Nephron (organoid): ENCODE results near the gene MEGF6.
A peak's percentile ranks its signal among the peaks of the same experiment; 100 is the strongest.

Source experiments
- H3K27ac Mint-ChIP-seq, 3 experiments: 2 replicates each; pipeline ENCODE4 v1.8.0; 2020; ENCODE audit warnings: mixed read lengths in 3 of 3, mild to moderate bottlenecking in 2 of 3, moderate library complexity in 1 of 3
- H3K27me3 Mint-ChIP-seq: 2 replicates; pipeline ENCODE4 v1.8.0; 2021; ENCODE audit warnings: low read depth, mild to moderate bottlenecking, moderate library complexity, mixed read lengths
- H3K36me3 Mint-ChIP-seq: 2 replicates; pipeline ENCODE4 v1.8.0; 2020; ENCODE audit warnings: low read depth, mixed read lengths
- H3K4me1 Mint-ChIP-seq: 2 replicates; pipeline ENCODE4 v1.8.0; 2020; ENCODE audit warnings: mixed read lengths
- H3K4me3 Mint-ChIP-seq, 3 experiments: 2 replicates each; pipeline ENCODE4 v1.8.0; 2020; ENCODE audit warnings: mild to moderate bottlenecking in 3 of 3, mixed read lengths in 3 of 3, moderate library complexity in 2 of 3
- H3K9me3 Mint-ChIP-seq: 2 replicates; pipeline ENCODE4 v1.8.0; 2020; ENCODE audit warnings: mixed read lengths
- CTCF ChIP-seq, 3 experiments: fragments of 200-600 bp; sonication (generic); IDR thresholded peaks; one replicate each; pipeline ENCODE4 v1.5.0; 2021; ENCODE audit warnings: antibody characterized with exemption in 3 of 3; ENCODE audit not compliant: unreplicated experiment in 3 of 3

MEGF6 gene

DNA sequence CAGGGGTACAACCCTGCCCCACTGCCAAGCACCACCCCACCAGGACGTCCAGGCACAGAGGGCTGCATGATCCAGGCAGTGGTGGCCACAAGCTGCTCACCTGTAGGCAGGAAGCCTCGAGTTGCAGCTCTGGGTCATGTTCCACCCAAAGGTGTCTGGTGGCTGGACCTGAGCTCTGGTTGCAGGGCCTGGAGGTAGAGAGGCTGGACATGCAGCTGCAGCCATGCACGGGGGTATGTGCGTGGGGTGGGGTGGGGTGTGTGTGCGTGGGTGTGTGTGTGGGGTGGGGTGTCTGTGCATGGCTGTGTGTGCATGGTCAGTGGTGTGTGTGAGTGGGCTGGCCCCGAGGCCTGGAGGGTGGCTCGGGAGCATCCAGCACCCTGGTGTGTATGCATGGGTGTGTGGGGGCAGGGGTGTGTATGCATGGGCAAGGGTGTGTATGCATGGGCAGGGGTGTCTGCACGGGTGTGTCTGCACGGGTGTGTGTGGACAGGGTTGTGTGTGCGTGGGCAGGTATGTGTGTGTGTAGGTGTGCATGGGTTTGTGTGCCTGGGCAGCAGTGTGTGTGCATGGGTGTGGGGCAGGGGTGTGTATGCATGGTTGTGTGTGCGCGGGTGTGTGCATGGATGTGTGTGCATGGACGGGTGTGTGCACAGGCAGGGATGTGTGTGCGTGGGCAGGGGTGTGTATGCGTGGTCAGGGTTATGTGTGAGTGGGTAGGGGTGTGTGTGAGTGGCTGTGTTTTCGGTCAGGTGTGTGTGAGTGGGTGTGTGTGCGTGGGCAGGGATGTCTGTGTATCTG, 141.3 kb downstream of the MEGF6 start:
- H3K27me3 Mint-ChIP-seq = peaks cover under 1% of the 10 kb centered on the region
- peak overlapping the region in 1 of 3 experiments; percentile 21 for H3K4me3 Mint-ChIP-seq
- no peaks in the 10 kb centered on the region for H3K9me3 Mint-ChIP-seq
- no peaks in the 10 kb centered on the region for H3K36me3 Mint-ChIP-seq
- peak overlapping the region; percentile 52 to 67 (median 60) for H3K27ac Mint-ChIP-seq
- peaks cover 31% of the 10 kb centered on the region for H3K4me1 Mint-ChIP-seq
- no peak for TF ChIP-seq CTCF (IDR thresholded peaks at IDR 0.05; ENCODE audit: unreplicated experiment in 3 of 3)

DNA sequence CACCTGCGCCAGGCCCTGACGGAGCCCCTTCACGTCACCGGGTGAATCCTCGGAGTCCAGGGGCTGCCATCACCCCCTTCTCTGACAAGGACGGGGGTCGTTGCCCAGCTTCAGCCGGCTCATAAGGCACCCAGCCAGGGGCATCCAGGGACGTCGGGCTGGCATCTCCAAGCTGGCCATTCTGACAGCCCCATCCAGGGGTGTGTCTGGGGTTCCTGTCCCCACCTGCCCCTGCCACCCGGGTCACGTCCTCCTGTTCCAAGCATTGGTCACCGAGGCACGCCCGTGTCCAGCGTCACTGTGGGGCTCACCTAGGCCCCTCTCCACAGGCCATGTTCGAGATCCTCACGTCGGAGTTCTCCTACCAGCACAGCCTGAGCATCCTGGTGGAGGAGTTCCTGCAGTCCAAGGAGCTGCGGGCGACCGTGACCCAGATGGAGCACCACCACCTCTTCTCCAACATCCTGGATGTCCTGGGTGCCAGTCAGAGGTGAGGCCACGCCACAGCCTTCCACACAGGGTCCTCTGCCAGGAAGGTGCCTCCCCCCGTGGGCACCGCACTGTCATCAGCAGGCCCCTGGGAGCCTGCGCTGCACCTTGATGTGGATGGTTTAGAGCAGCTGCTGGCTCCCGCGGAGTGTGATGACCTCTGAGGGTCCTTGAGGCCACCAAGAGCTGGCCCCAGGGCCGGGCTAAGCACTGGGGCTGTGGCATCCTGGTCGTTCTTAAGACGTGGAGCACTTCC, 142.0 kb downstream of the MEGF6 start:
- peaks cover 31% of the 10 kb centered on the region for H3K4me1 Mint-ChIP-seq
- no peak for TF ChIP-seq CTCF (IDR thresholded peaks at IDR 0.05; ENCODE audit: unreplicated experiment in 3 of 3)
- H3K4me3 Mint-ChIP-seq = no peak overlapping the region
- H3K9me3 Mint-ChIP-seq = no peaks in the 10 kb centered on the region
- no peaks in the 10 kb centered on the region for H3K36me3 Mint-ChIP-seq
- no peak overlapping the region for H3K27ac Mint-ChIP-seq
- H3K27me3 Mint-ChIP-seq = peaks cover 3% of the 10 kb centered on the region

DNA sequence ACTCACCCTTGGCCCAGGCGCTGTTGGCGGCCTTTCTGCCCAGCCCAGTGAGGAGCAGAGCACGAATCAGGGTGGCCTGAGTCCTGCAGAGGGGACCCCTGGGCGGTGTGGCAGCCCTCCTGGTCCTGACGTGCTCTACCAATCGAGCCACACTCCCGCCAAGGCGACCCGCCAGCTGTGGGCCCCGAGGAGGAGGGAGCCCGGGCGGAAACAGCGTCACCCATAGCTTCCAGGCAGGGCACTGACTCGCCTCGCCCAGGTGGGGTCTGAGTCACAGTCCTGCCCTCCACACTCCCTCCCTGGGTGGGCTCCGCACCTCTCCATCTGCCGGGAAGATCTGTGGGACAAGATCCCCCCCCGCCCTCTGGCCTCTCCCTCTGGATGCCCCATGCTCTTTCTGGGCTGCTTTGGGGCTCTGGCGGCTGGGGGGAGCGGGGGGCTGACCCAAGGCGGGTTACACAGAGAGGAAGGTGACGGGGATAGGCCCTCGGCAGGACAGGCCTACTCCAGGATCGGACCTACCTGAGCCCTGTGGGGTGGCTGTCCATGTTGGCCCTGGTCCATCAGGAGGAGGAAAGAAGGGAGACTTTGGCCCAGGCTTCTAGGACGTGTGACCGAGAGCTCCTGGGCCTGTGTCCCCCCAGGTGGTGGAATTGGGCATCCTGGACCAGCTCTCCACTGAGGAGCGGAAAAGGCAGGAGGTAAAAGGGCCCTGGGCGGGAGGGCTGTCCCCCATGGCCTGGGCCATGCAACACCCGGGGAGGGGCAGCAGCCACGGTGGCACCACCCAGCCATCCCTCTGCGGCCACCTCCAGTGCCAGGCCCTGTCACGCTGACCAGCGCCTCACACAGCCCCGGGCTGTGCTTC, 142.8 kb downstream of the MEGF6 start:
- Mint-ChIP-seq H3K27me3 (peaks cover 3% of the 10 kb centered on the region), H3K4me3 (no peak overlapping the region), H3K27ac (no peak overlapping the region), H3K9me3 (no peaks in the 10 kb centered on the region), H3K4me1 (peaks cover 26% of the 10 kb centered on the region), H3K36me3 (no peaks in the 10 kb centered on the region)
- no peak for TF ChIP-seq CTCF (IDR thresholded peaks at IDR 0.05; ENCODE audit: unreplicated experiment in 3 of 3)

GRCh38 chr1:3467096-3468036, 143.9 kb downstream of the MEGF6 start:
- H3K9me3 Mint-ChIP-seq = no peaks in the 10 kb centered on the region
- peaks cover 21% of the 10 kb centered on the region for H3K4me1 Mint-ChIP-seq
- no peak overlapping the region for H3K27ac Mint-ChIP-seq
- no peaks in the 10 kb centered on the region for H3K36me3 Mint-ChIP-seq
- no peak for TF ChIP-seq CTCF (IDR thresholded peaks at IDR 0.05; ENCODE audit: unreplicated experiment in 3 of 3)
- H3K27me3 Mint-ChIP-seq = peaks cover 3% of the 10 kb centered on the region
- H3K4me3 Mint-ChIP-seq = no peak overlapping the region
